H1 (cell line): ENCODE data around the gene HDHD5. TPM values are rescaled to one million over a fixed set of nuclear protein-coding genes. Genes with fewer than 3 reads are reported as not detected.

Source experiments
- BACH1 ChIP-seq: IDR thresholded peaks from 2 replicates; pipeline ENCODE4 v1.6.1; 2012; ENCODE audit warnings: low read length, improper control_type of control experiment
- GABPA ChIP-seq: IDR thresholded peaks from 2 replicates; pipeline ENCODE4 v1.6.1; 2011; ENCODE audit warnings: mild to moderate bottlenecking, low read length, moderate library complexity, borderline replicate concordance; ENCODE audit not compliant: insufficient read depth
- NRF1 ChIP-seq: IDR thresholded peaks from 2 replicates; pipeline ENCODE4 v1.6.1; 2011; ENCODE audit warnings: mild to moderate bottlenecking, low read depth, low read length, improper control_type of control experiment
- POLR2A ChIP-seq, 2 experiments: IDR thresholded peaks; 1 replicate in 1 of 2; 2 replicates in 1 of 2; pipeline ENCODE4 v1.6.1; 2011; ENCODE audit warnings: low read depth in 2 of 2, low read length in 2 of 2, mild to moderate bottlenecking in 2 of 2; ENCODE audit errors: control extremely low read depth in 1 of 2
- POLR2AphosphoS5 ChIP-seq: IDR thresholded peaks from 2 replicates; pipeline ENCODE4 v1.6.1; 2011; ENCODE audit warnings: low read depth, low read length
- RXRA ChIP-seq: IDR thresholded peaks from 2 replicates; pipeline ENCODE4 v1.6.1; 2011; ENCODE audit warnings: low read depth, mild to moderate bottlenecking, low read length, moderate library complexity; ENCODE audit not compliant: insufficient read depth
- TBP ChIP-seq: IDR thresholded peaks from 2 replicates; pipeline ENCODE4 v1.6.1; 2011; ENCODE audit warnings: low read depth, low read length, improper control_type of control experiment
- polyA plus RNA-seq, 7 experiments: library from polyadenylated mRNA; depleted of rRNA in 3 of 7; stranded (reverse) in 5 of 7; unstranded in 2 of 7; fragments of >200 nt in 5 of 7; fragments of 200-250 nt in 2 of 7; gene quantifications; 1 replicate in 5 of 7; 2 replicates in 1 of 7; 4 replicates in 1 of 7; pipeline versions ENCODE4 v1.2.1 to v1.2.3, GENCODE V29; 2011 to 2013; ENCODE audit warnings: missing spikeins in 2 of 7, mixed read lengths in 2 of 7
- total RNA-seq: library from RNA; stranded (reverse); fragmentation: NEBNext Ultra II Directional; extraction: Animal tissue kit (Norgen Biotek cat#: 25700); gene quantifications from 2 replicates; pipeline ENCODE4 v1.2.1, GENCODE V29; 2021

HDHD5 gene
- total and polyA plus RNA-seq, 2 of the 8 experiments (the other 6 are each of a cell fraction or from before 2014, with no cell fraction given) = 68.3 to 123 TPM

- TF ChIP-seq NRF1 (no peak), GABPA (no peak), TBP (no peak), POLR2AphosphoS5 (no peak), BACH1 (no peak), RXRA (no peak), POLR2A (IDR thresholded peaks at IDR 0.05; ENCODE audit: control extremely low read depth in 1 of 2, low read depth in 2 of 2, low read length in 2 of 2) (no peak)
- TF ChIP-seq, all 59 proteins: peak for 0
Observed at GRCh38 chr22:17109976-17110375, 49.1 kb downstream of the HDHD5 start (continued).
